CD4-positive, alpha-beta T cell treated with Interferon gamma for 1 hour (primary cell): ENCODE results near the gene MAGEF1.

Source experiments
- DNase-seq: peaks from one replicate; pipeline ENCODE4 v3.0.0-alpha.2; 2020

MAGEF1 gene, protein sequence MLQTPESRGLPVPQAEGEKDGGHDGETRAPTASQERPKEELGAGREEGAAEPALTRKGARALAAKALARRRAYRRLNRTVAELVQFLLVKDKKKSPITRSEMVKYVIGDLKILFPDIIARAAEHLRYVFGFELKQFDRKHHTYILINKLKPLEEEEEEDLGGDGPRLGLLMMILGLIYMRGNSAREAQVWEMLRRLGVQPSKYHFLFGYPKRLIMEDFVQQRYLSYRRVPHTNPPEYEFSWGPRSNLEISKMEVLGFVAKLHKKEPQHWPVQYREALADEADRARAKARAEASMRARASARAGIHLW

DNA sequence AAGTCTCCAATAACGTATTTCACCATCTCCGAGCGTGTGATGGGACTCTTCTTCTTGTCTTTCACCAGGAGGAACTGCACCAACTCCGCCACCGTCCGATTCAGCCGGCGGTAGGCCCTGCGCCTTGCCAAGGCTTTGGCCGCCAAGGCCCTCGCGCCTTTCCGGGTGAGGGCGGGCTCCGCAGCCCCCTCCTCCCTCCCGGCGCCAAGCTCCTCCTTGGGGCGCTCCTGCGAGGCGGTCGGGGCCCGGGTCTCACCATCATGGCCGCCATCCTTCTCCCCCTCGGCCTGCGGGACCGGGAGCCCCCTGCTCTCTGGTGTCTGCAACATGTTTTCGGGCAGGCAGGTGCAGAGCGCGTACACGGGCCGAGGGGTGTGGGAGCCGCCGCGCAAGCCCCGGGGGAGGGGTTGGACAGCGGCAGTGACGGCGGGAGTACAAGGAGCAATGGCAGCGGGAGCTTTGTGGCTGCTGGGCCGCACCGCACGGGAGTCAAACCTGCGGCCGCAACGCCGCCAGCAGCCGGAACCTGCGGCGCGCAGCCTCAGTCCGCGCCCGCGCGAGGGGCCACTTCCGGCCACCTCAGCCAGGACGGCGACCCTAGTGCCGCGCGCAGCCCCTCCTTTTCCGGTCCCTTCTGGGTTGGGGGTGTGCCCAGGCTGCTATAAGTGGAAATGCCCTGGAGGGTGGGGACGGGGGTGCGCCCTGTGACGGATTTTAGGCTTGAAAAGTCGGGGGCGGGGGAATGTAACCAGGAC, at the start of gene MAGEF1:
Gene MAGEF1, minus strand, starts transcription at position 572 of the 755 bp plus-strand sequence. Its CDS starts 243 bp downstream, at position 329.
- peak; percentile 59 for DNase-seq

DNA sequence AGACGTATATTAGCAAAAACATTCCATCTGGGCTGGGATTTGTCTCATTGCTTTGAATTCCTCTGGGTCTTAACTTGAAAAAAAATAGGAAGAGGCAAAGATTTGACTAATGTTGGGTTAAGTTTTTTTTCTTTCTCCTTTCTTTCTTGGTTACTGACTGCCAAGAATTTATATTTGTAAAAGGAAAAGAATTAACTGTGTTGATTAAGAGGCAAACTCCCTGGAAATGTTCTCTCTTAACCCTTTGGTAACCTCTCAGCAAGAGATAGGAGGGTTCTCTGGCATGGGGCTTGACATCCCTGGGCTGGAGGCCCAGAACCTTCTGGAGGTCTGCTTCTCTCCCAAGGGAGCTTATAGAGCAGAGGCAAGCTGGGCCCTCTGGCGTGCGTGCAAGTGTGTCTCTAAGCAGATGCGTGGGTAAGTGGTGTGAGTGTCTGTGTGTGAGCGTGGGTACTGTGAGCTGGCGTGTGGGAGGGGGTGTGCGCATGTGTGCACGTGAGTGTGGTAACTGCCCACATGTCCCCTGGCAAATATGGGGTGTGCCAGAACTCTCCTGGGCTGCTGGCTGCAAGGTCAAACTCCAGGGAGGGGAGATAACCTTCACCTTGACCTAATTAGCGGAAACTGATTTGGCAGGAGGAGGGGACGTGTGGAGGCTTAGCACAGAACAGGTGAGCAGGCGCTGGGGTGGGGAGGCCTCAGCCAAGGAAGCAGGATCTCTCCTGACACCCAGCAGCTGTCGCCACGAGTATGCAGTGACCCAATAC, 49.4 kb upstream of the MAGEF1 start:
- DNase-seq, result no peak

DNA sequence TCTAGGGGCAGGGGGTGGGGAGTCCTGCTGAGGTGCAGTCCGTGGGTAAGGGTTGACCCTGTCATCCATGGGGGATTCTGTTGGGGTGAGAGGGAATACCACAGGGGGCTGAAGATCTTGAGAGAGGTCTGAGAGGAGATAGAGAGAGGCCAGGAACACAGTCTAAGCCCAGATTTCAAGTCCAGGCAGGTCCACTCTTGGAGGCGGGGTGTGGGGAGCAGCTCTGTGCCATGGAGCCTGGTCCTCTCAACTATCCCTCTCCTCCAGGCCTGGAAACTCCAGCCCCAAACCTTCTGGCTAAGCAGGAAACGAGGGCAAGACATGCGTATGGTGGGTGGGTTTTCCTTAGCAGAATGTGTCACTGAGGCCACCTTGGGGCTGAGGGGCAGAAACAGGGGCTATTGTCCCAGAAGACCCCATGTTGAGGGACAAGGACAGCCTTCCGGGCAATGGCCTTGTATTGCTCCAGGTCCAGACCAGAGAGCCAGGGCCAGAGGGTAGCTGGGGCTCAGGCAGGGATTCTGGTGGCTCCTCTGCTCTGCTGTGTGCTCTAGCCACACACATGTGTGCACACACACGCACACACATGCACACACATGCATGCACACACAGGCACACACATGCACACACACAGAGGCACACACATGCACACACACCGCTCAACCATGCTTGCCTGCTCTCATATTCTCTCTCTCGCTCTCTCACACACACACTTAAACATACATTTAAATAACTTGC, 48.6 kb upstream of the MAGEF1 start:
- DNase-seq, result no peak

DNA sequence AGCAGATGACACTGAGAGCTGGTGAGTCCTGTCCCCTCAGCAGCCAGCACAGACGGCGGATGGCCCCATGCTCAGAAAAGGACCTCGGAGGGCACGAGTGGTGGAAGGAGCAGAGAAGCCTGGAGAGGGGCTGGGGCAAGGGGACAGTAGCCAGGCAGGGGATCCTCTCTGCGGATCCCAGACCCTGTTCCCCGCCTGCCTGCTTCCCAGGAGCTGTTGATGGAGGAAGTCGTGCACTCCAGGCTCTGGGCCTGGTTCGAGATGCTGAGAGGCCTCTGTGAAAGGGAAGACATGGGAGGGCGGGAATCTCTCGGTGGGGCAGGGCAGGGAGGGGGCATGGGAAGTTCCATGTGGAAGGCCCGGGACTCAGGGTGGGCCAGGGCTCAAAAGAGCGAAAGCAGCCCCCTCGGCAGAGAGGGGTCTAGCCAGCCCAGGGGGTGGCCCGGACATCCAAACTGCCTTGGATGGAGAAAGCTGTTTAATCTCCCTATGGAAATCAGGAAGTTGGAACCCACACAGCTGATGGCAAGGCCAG, 47.9 kb upstream of the MAGEF1 start:
- DNase-seq, result no peak

DNA sequence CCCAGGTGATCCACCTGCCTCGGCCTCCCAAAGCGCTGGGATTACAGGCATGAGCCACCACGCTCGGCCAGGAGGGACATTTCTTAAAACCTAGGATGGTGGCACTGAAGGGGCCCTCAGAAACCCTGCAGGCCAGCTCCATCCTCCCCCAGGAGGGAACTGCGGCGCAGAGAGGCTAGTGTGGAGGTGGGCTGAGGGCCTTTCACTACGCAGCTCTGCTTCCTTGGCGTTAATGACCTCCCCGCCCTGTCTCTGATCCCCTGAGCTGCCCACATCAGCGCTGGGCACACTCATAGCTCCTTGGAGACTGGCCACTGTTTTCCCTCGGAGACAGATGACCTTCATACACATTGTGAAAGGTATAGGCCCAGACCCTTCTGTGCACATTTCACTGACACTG, 46.2 kb upstream of the MAGEF1 start:
- no peak for DNase-seq

DNA sequence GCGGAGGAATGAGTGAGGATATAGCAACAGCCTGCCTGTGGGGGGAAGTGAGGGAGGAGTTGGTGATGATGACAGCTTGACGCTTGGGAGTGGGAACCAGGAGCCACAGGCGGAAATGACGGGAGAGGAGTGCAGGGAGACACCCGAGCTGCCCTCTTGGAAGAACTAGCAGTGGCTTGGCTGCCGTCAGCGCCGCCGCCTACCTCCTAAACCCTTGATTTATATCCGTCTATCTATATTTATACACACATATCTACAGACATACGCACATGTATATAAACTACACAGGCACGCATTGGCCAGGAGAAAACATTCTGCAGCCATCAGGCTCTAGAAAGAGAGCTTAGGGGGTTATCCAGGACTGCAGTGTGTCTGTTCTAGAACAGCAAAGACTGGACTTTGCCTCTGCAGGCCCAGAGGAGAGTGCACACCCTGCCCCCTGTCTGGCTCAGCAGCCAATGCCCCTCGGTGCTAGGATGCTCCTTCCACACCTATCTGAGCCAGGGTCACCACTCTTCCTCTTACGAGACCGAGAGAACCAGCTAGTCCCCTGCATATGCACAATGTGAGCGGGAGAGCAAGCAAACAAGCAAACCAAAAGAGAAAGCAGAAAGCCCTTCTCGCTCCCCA, 45.3 kb upstream of the MAGEF1 start:
- no peak for DNase-seq

DNA sequence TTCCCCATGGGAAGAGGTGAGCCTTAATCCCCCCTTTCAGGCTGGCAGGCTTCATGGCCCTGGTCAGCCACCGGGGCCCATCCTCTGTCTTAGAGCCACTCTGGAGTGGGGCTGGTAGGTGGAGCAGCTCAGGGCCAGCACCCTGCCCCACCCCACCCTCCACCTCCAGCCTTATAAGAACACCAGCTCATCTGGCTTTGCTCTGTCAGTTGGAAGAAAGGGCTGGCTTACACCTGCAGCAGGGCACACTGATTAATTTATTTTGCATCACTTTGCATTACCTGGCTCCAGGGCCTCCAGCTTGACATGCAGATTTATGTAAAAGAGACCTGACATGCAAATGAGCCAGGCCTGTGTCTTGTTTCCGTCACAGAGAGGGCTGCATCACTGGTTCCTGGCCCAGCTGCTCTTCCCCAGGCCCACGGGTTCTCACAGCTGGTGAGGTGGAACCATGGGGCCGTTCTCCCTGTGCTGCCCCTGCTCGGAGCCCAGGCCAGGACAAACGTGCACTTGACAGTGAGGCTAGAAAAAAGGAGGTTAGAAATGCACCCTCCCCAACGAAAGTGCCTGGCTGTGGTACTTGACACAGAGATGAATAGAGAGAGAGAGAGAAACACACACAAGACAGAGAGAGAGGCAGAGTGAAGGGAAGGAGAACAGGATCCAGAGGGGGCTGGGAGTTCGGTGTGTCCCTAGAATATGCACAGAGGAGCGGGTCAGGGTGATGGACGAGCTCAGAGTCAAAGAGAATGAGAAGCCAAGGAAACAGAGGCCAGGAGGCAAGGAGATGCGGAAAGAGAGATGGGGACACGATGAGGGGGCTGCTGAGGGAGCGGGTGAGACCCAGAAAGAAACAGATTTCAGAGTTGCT, 44.5 kb upstream of the MAGEF1 start:
- no peak for DNase-seq

DNA sequence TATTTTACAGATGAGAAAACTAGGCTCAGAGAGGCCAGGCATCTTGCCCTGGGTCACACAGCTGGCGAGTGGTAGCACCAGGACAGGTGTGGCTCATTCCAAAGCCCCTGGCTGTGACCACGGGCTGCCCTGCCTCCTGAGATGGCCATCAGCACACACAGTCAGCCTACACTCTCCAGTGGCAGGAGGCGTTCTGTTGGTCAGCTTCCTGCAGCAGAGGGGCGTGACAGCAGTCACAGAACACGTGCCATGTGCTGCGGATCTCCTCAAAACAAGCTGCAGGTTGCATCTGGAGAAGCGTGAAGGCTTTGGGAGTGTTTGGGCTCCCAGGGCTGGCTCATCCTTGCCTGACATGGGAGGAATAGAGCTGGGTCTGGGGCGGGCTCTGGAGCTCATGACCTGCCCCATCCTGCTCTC, 43.5 kb upstream of the MAGEF1 start:
- DNase-seq, result no peak

DNA sequence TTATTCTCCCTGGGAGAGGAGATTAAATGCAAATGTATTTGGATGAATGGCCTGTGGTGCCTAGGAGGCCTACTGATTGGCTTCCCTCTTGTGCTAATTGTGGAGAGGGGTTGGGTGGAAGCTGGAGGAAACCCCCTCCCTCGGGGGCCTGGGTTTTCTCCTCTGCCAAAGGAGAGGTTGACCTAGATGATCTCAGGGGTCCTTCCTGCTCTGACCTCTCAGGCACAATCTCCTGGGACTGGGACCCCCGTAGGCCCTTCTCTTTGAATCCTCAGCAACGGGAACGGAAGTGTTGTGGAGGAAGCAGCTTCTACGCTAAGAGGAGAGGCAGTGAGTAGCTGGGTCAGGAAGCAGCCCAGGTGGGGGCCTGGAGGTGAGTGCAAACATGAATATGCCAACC, 40.5 kb upstream of the MAGEF1 start:
- DNase-seq, result no peak

DNA sequence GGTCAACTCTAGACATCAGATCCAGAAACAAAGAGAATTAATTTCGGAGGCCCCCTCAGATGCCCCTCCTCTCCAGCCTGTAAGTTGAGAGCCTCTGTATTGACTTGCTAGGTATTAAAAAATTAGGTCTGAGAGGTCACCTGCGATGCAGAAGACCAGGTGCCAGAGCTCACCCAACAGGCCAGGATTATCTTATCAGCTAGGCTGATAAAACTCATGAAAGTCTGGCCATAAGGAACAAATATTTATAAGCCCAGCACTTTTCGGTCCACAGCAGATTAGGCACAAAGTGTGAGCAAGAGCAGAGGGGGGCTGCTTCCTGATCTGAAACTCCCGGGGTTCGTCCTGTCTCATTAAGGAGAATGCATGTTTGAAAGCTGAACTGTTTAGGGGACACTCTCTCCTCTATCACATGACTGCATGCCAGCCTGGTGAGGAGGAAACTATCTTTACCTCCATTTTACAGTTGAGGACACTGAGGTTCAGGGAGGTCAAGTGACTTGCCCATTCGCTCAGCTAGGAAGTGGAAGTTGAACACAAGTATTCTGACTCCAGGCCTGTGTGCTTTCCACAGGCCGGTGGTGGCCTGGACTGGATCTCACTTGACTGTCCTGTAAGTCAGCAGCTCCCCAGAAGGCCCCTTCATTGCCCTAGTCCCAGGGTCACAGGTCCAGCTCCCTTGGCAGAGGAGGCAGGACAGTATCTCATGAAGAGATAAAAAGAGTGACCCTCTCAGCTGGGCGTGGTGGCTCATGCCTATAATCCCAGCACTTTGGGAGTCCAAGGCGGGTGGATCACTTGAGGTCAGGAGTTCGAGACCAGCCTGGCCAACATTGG, 39.6 kb upstream of the MAGEF1 start:
- no peak for DNase-seq

DNA sequence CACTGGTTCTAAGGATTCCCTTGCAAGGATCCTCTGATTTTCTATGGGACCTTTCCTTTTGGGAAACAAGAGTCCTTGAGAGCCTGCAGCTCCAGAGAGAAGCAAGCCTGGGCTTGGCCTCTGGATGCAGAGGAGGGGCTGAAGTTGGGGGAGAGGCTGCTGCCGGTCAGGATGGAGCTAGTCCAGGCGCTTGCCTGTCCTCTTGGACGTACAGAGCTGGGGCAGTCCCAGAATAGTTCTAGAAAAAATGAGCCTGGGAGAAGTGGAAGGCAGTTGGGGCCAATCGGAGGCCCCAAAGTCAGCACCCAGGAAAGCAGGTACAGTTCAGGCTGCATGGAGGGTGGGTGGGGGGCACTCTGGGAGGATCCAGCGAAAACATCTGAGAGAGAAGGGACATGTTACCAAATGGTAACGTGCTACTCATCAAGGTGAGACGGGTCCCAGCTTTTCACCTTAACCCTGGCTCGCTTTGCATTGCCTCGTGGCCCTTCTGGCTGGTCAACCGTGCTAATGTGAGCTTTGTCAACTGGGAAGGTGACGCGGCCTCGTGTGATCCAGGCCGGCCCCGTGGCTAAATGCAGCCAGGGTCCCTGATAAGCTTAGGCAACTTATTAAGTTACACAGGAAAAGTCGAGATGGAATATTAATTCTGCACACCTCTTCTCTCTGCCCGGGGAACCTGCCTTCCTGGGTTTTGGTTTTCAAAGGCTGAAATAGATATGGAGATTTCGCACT, 38.7 kb upstream of the MAGEF1 start:
- no peak for DNase-seq

DNA sequence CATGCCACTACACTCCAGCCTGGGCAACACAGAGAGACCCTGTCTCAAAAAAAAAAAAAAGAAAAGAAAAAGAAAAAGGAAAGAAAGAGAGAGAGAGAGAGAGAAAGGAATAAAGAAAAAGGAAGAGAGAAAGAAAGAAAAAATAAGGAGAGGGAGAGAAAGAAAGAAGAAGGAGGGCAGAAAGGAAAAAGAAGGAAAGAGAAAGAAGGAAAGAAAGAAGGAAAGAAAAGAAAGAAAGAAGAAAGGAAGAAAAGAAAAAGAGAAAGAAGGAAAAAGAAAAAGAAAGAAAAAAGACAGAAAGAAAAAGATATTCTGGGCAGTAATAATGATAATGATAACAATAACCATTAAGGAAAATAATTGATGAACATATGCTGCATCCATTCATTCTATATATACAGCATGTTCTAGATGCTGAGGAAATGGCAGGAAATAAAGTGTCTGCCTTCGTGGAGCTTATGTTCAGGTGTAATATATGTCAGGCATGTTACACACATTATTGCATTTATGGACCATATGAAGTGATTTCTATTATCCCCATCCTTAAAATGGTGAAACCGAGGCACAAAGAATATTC, 37.4 kb upstream of the MAGEF1 start:
- no peak for DNase-seq

DNA sequence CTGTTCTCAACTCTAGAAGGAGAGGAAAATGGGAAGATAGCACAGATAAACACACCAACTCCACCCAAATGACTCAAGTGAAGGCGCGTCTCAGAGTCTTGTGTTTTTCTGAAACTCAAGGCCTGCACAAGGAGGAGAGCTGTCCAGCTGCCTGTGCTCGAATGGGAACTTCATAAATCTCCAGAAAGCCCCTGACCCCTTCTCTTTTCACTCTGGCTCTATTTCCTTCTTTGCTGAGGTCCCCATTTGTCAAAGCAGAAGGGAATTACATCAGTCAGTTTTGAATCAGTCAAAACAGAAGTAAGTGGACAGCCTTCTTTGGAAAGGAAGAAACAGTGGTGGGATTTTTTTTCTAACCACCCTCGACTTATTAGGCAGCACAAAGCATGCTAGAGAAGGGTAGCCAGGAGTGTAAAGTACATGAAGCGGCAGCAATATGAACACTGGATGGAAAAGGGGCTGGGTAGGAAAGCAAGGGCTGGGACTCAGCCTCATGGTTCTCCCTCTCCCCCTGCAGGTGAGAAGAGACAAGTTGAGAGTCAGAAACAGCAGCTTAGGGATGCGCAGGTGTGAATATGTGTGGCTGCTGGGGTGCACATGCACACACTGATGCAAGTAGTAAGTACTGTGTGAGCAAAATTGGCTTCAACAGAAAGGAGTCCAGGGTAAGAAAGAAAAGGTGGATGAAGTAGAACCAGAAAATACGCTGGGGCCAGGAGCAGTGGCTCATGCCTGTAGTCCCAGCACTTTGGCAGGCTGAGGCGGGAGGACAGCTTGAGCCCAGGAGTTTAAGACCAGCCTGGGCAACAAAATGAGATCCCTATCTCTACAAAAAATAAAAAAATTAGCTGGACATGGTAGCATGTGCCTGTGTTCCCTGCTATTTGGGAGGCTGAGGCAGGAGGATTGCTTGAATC, 36.6 kb upstream of the MAGEF1 start:
- no peak for DNase-seq

DNA sequence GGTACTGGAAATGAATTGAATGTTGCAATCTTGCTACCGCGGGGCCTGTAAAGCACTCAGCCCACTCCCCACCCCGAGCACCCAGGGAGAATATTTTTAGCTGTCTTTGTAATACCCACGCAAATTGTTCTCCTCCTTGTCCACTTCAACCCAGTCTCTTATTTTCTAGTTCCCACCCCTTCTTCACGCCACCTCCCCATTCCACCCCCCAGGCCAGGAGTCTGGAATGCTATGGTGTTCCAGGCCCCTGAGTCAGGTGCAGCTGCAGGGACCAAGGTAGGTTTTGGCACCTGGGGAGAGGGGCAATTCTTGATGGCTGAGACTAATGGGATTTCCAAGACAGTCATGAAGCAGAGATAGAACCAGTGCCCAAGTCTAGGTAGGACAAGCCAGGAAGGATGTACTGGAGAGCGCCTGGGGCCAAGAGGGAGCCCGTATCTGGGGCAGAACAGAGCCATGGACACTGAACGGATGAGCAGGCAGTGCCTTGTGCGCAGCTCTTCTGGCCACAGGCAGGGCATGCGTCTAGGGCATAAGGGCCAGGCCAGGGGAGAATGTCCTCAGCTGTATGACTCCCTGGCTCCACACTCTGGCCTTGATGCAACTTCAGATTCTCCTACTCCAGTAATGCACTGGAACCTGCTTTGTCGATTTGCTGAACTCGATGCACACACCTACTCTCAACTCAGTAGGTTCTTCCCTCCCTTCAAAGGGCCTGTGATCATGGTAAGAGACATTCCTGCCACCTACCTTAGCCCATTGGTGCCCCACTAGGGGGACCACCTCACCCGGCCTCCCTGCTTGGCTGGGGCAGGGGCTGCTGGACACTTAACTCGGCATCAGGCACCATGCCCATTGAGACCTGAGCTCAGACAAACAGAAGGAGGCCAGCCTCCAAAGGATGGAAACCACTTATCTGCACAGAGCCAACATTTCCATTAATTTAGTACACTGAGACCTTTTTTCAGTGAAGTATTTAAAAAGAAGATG, 34.6 kb upstream of the MAGEF1 start:
- DNase-seq, result no peak

DNA sequence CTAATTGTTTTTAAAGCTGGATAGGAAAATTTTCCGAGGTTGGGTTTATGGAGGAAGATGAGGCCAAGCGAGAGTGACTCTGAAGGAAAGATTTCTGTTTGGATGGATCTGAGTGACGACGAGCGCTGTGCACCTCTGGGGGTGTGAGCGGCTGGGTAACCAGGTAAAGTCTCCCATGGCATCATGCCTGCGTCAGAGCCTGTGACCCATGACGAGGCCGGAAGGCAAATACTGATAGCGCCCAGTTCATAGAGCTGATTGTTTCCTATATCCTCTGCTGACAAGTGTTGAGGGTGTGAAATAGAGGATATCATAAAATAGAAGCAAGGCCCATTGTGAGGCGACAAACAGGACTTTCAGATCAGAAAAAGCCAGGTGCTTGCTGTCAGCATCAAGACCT, 33.7 kb upstream of the MAGEF1 start:
- DNase-seq, result no peak

DNA sequence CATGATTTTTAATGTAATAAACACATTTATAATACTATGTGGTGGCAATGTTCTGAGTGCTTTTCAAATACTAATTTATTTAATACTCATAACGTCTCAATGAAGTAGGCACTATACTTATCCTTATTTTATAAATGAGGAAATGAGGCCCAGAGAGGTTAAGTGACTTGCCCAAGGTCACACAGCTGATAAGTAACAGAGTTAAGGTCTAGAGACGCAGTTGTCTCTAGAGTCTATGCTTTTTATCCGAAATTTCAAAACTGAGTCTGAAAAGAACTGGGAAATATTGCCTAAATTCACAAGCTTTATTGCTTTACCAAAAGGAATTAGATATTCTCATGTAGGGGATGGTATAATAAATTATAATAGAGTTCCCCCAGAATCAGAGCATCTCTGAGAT, 31.4 kb upstream of the MAGEF1 start:
- DNase-seq, result no peak

DNA sequence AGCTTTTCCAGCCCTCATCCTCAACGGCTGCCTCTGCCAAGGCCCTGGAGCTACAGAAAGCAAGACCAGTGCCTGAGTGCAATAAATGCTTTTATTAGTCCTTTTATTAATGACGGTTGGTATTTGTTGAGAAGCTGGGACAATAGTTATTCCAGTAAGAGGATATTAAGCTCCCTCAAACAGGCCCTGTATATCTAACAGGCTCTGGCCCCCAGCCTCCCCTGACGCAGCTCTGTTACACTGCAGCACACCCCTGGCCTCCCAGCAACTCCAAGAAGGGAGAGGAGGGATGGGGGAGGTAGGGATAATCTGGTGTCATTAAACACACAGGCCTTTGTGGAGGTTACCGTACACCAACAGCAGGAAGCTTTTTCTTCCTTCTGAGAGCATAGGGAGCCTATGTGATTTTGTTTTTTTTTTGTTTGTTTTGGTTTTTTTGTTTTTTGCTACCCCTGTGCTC, 30.8 kb upstream of the MAGEF1 start:
- no peak for DNase-seq
